ENCODE results near the gene ZNF638. TPM values are rescaled to one million over a fixed set of nuclear protein-coding genes. Genes with fewer than 3 reads are reported as not detected.

Gene ZNF638
- total RNA-seq, 2 experiments from 2014 or later, result 81.1 to 86.0 TPM

- intact Hi-C loops (cut with micrococcal nuclease), result no loop called here
- DNase-seq, result no peak
- ChIA-PET POLR2A (no interaction called here), CTCF (interaction anchor here (1.0 to 4.6 kb wide), 14 partner anchors 8 to 185 kb away, joined by 3 to 39 read pairs (median 4); partner anchors contain the start of gene DYSF)
- TF ChIP-seq CTCF (IDR thresholded peaks at IDR 0.05), result no peak
- ATAC-seq, result no peak
- H3K9me3 Mint-ChIP-seq, result no peaks in the 10 kb centered on the region
- no peaks in the 10 kb centered on the region for H3K4me1 Mint-ChIP-seq (ENCODE audit: low read depth)
- no peak overlapping the region for H3K4me3 Mint-ChIP-seq
- H3K27ac Mint-ChIP-seq, result no peak overlapping the region
- peaks cover 2% of the 10 kb centered on the region for H3K27me3 Mint-ChIP-seq
- H3K36me3 Mint-ChIP-seq (ENCODE audit: low read depth), result no peaks in the 10 kb centered on the region
Observed at GRCh38 chr2:71461304-71461671, 129.7 kb downstream of the ZNF638 start.

- no peak for TF ChIP-seq CTCF (IDR thresholded peaks at IDR 0.05)
- intact Hi-C loops (cut with micrococcal nuclease), result no loop called here
- peaks cover 6% of the 10 kb centered on the region for H3K27me3 Mint-ChIP-seq
- no peak for DNase-seq
- no peak overlapping the region for H3K4me3 Mint-ChIP-seq
- H3K9me3 Mint-ChIP-seq, result no peaks in the 10 kb centered on the region
- H3K36me3 Mint-ChIP-seq (ENCODE audit: low read depth), result no peaks in the 10 kb centered on the region
- POLR2A ChIA-PET, result no interaction called here
- peaks cover 2% of the 10 kb centered on the region for H3K4me1 Mint-ChIP-seq (ENCODE audit: low read depth)
- CTCF ChIA-PET, result interaction anchor here (0.6 to 4.6 kb wide), 6 partner anchors 9 to 542 kb away, joined by 3 to 39 read pairs (median 7); partner anchors contain the start of gene DYSF
- no peak for ATAC-seq
- no peak overlapping the region for H3K27ac Mint-ChIP-seq
Observed at GRCh38 chr2:71462056-71462605, 130.5 kb downstream of the ZNF638 start.

- H3K4me3 Mint-ChIP-seq, result no peak overlapping the region
- H3K9me3 Mint-ChIP-seq, result no peaks in the 10 kb centered on the region
- H3K36me3 Mint-ChIP-seq (ENCODE audit: low read depth), result no peaks in the 10 kb centered on the region
- H3K4me1 Mint-ChIP-seq (ENCODE audit: low read depth), result peaks cover 4% of the 10 kb centered on the region
- TF ChIP-seq CTCF (IDR thresholded peaks at IDR 0.05), result no peak
- ATAC-seq, result no peak
- ChIA-PET CTCF (interaction anchor here (1.5 to 4.6 kb wide), 4 partner anchors 13 to 48 kb away, joined by 3 to 39 read pairs (median 10); no protein-coding TSS in a partner anchor), POLR2A (no interaction called here)
- H3K27ac Mint-ChIP-seq, result no peak overlapping the region
- H3K27me3 Mint-ChIP-seq, result peaks cover 12% of the 10 kb centered on the region
- DNase-seq, result no peak
- intact Hi-C loops (cut with micrococcal nuclease), result no loop called here
Observed at GRCh38 chr2:71462641-71463341, 131.2 kb downstream of the ZNF638 start.

GRCh38 chr2:71463342-71463654 lies 131.7 kb downstream of the ZNF638 start:
- no peak for DNase-seq
- intact Hi-C loops (cut with micrococcal nuclease), result no loop called here
- ChIA-PET POLR2A (no interaction called here), CTCF (interaction anchor here (4.0 to 4.6 kb wide), 2 partner anchors 14 to 47 kb away, joined by 15 to 39 read pairs; no protein-coding TSS in a partner anchor)
- ATAC-seq, result no peak
- no peak for TF ChIP-seq CTCF (IDR thresholded peaks at IDR 0.05)
- Mint-ChIP-seq H3K27ac (no peak overlapping the region), H3K27me3 (peaks cover 14% of the 10 kb centered on the region), H3K4me1 (ENCODE audit: low read depth) (peaks cover 4% of the 10 kb centered on the region), H3K9me3 (no peaks in the 10 kb centered on the region), H3K4me3 (no peak overlapping the region), H3K36me3 (ENCODE audit: low read depth) (no peaks in the 10 kb centered on the region)

GRCh38 chr2:71464389-71464788 lies 132.8 kb downstream of the ZNF638 start:
- Mint-ChIP-seq H3K27ac (no peak overlapping the region), H3K36me3 (ENCODE audit: low read depth) (no peaks in the 10 kb centered on the region), H3K4me1 (ENCODE audit: low read depth) (peaks cover 4% of the 10 kb centered on the region), H3K9me3 (no peaks in the 10 kb centered on the region), H3K4me3 (no peak overlapping the region), H3K27me3 (peaks cover 24% of the 10 kb centered on the region)
- DNase-seq (no peak), ATAC-seq (no peak)
- POLR2A ChIA-PET, result no interaction called here
- intact Hi-C loops (cut with micrococcal nuclease), result no loop called here
- CTCF ChIA-PET, result no interaction called here
- no peak for TF ChIP-seq CTCF (IDR thresholded peaks at IDR 0.05)

Data from activated CD8-positive, alpha-beta T cell treated with anti-CD3 and anti-CD28 coated beads for 36 hours (primary cell).